ENCODE results near the gene INSC.

INSC gene

DNA sequence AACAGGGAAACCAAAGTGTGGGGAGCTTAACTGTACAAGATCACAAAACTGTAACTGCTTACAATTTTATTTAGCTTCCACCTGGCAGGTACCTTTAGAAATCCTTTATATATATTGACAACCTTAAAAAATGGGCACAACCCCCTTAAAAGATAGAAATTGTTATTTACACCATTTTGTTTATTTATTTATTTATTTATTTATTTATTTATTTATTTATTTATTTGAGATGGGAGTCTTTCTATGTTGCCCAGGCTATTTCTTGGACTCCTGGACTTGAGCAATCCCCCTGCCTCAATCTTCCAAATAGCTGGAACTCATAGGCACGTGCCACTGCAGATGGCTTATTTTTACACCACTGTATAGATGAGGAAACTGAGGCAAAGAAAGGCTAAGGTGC is 74.5 kb downstream of the INSC start:
- no peak for DNase-seq (ENCODE audit: low read depth in 2 of 2)

DNA sequence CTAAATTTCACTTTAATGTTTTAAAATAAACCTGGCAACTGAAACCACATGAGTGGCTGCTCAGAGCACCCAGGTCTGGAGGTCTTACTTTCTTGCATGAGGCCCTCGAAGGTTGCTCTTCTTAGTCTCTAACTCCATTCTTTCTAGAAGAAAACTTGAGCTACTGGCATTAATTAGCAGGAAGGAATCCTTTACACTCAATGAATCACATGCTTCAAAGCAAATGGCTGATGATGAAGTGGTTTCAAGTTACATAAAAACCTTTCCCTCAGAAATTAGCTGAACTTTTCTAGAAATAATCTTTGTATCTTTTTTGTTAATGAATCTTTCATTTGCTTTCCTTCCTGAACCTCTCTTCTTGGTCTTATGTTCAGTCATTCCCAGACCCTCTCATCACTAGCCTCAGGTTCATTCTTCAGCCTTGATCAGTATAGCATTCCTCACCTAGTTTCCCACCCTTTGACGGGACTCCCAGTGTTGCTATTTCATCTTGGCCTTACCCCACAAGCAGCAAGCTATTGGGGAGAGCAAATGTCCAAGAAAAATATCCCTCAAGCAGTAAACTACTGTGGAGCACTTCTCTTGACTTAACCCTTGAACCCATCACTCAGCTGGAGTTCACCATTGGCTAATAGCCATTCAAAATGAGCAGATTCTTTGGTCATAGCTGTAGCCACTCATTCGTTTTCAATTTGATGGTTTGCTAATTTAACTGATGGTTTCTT is 75.1 kb downstream of the INSC start:
- no peak for DNase-seq (ENCODE audit: low read depth in 2 of 2)

DNA sequence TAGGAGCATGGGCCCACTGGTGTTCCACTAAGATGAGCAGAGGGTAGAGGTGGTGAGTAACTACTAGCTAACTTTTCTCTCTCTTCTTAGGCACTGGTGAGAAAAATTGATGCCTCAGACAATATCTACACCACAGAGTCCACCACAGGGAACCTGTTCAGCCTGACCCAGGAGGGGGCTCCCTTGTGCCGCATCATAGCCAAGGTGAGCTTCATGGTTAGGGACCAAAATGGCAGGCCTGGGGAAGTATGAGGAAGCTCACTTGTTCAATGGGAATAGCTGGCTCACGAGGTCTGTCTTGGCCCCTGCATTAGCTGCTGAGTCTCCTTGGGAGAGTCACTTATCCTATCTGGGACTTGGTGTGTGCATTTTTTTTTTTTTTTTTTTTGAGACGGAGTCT is 75.9 kb downstream of the INSC start:
- no peak for DNase-seq (ENCODE audit: low read depth in 2 of 2)

DNA sequence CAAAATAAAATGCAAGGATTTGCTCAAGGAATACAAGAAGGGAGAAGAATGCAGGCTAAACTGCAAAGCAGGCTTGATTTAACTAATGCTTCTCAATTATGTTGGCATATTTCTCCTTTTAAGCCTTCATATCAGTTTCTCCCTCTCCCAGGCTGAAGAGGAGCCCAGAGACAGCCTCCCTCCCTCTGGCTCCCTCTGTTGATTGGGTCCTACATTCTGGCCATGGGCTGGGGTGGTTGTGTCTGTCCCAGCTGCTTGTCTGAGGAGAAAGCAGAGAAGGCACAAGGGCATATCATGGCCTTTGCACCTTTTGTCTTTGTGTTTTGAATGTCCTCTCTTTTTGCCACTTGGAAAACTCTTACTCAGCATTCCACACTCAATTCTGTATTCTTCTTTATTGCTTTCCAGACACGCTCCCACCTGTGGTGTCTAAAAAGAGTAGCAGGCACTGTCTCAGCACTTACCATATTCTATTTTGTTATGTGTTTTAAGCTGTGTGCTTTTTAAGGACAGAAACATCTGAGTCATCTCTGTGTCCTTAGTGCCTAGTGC is 77.4 kb downstream of the INSC start:
- DNase-seq (ENCODE audit: low read depth in 2 of 2), result no peak

DNA sequence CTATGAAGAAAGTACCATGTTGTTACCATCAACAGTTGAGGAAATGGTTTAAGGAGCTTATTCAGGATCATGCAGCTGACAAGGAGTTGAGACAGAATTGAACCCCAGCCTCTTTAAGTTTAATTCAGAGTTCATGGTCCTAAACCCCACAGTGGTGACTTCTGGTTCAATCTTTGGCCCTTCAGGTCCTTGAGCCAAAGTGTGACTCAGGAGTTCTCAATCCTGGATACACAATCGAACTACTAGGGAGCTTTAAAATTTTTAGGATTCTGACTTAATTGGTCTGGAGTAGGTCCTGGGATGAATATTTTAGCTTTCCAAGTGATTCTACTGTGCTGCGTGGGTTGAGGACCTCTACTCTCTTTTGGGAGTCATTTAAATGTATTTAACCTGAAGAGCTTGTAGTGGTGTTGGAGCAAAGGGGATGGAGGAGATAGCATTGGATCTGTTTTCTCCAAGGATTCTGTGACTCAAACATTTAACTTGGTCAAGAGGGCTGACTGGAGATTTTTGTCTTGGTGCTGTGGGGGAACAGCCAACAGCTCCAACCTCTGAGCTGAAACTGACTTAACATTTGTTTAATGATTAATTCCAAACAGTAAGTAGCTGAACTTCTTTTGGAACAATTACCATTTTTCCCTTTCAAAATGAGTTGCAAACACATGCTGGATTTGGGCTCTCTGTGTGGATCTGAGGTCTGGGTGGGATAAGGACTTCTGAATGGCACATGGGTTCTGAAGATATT is 80.1 kb downstream of the INSC start:
- DNase-seq (ENCODE audit: low read depth in 2 of 2), result no peak

DNA sequence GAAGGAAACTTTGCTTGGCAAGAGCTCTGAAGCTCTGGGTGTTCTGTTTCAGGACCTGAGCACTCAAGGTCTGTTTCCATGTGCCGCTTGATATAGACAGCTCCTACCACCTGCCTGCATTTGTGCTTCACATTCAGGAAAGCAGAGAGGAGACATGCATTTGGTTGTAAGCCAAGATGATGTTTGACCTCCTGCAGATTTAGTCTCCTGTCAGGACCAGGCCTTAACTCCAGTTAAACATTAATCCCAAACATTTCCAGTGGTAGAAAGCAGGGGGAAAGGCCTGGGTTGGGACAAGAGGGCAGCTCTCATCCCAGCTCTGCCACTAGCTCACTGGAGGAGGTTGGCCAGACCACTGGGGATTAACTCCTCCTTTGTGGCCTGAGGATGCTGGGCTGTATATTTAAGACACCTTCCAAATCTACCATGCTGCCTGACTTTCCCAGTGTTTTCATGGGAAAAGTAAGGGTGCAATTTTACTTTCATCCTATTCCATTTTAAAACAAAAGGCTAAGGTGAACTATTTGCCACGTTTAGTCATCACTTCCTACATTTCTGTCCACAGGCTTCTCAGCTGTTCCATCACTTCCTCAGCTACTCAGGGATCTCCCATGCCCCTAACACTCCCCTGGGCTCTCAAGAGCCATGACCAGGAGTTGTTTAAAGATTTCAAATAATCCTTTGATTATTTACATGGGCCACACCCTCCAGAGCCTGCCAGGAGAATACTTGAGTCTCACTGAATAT is 80.9 kb downstream of the INSC start:
- DNase-seq (ENCODE audit: low read depth in 2 of 2), result no peak

DNA sequence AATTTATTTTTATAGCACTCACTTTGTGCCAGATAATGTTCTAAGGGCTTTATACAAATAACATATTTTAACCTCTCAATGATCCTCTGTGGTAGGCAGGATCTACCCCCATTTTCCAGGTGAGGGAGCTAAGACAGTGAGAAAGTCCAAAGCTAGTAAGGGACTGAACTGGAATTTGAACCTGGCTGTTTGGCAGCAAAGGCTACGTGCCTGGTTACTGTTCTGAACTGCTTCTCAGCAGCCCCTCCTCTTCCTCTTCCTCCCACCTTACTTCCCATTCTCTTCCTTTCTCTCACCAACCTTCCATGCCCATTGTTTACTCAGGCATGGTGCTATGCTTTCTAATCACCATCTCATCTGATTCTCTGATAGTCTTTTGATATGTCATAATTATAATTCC is 82.0 kb downstream of the INSC start:
- DNase-seq (ENCODE audit: low read depth in 2 of 2), result no peak

DNA sequence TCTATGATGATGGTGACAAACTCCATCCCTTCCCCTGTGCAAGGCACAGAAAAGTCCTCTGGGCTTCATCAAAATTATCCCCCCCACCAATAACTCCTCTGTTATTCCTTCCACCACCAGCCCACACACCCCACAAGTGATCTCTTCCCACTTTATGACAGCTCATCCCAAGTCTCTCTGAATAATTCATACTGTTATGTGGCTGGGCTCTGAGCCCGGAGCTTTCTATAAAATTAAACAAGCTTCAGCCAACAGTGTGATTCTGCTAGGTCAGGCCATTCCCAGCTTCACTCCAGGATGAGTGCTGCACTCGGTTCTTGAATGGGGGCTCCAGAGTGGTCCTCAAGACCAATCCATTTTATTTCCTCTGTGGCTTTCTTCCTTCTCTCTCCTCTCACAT is 83.0 kb downstream of the INSC start:
- DNase-seq (ENCODE audit: low read depth in 2 of 2), result no peak

DNA sequence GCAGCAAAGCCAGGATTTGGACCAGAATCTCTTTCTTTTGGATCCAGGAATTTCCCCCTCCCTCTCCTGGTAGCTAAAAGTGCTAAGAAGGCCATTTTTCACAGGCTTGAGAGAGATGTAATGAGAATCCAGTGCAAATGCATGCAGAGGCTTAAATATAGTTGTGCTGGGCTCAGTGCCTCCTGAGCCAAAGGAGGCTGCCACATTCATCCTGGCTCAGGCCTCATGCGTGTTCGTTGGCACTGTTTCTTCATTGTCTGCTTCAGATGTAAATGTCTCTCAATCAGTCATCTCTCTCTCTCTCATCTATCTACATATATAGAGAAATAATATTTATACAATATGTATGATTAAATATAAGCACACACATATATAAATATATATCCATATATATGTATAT is 83.6 kb downstream of the INSC start:
- no peak for DNase-seq (ENCODE audit: low read depth in 2 of 2)

DNA sequence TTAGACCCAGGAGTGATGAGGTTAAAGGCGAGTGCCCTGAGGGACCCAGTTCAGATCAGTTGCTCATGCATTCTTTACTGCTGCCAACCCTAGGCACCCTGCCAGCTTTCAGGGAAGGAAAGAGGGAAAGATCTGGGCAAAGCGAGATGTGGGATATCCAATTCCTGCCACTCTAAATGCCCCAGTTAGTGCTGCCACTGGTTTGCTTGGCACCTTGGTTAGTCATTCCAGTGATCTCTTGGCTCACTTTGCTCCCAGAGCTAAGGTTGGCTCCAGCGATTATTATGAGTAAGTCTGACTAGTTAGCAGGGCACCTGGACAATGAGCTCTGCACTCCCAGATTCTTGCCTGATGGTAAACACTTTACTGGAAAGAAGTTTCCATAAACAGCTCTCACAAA is 85.0 kb downstream of the INSC start:
- DNase-seq (ENCODE audit: low read depth in 2 of 2), result no peak

DNA sequence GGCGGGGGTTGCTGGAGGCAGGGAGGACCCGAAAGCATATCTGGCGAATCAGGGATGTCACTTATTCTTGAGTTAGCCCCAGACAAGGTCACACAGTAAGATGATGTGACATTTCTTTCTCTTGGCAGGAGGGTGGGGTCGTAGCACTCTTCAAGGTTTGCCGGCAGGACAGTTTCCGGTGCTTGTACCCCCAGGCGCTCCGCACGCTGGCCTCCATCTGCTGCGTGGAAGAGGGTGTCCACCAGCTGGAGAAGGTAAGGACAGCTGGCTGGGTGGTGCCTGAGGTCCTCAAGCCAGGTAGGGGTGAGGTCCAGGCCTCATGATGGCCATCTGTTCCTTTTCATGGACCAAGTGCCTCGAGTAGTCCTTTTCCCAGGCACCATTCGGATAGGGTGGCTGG is 86.0 kb downstream of the INSC start:
- no peak for DNase-seq (ENCODE audit: low read depth in 2 of 2)

DNA sequence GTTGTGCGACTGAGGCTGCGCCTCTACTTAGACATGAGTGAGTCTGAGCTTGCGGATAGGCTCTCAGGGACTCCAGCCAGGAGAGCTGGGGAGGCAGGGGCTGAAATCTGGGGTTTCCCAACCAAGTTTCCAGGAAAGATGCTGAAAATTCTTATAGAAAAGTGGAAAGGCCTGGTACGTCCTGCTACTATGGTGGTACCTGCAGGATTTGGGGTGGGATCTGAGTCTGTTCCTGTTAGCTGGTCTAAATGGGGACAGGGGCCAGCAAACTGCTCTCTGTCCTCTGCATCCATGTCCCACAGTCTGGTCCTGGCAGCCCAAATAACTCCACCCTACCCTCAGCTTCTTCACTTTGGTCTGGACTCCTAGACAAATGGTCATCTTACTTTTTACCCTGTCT is 86.9 kb downstream of the INSC start:
- no peak for DNase-seq (ENCODE audit: low read depth in 2 of 2)

DNA sequence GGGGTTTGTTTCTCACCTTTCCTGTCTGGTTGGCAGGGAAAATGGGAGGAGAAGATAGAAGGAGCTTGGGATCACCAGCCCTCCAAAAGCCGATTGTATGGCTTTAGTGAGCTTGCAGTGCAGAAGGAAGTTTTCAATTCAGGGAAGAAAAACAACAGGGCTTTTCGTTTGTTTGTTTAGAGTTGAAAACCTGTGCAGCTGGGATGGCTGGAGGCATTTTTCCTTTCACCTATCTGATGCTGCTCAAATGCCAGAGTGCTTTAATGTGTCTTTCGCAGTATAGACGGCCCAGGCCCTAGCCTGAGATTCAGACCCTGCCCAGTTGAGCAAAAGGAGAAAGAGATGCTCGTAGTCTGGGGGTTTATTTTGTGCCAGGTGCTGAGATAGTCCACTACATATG is 87.9 kb downstream of the INSC start:
- DNase-seq (ENCODE audit: low read depth in 2 of 2), result no peak

DNA sequence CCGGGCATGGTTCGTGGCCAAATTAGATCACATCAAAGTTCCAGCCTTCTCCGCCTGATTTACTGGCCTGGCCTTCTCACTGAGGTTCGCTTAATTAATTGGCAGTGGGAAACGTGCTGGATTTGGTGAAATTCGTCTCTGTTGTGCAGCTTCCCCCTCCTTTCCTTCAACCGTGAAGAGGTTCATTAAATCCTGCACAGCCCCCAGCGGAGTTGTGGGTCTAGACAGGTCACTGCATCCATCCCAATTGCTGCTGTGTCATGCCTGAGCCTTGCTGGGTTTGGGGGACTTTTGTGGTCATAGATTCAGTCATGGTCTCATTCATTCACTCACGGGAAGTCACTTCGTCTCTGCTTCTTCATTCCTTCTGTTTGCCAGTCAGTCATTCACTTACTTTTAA is 90.0 kb downstream of the INSC start:
- DNase-seq (ENCODE audit: low read depth in 2 of 2), result no peak

DNA sequence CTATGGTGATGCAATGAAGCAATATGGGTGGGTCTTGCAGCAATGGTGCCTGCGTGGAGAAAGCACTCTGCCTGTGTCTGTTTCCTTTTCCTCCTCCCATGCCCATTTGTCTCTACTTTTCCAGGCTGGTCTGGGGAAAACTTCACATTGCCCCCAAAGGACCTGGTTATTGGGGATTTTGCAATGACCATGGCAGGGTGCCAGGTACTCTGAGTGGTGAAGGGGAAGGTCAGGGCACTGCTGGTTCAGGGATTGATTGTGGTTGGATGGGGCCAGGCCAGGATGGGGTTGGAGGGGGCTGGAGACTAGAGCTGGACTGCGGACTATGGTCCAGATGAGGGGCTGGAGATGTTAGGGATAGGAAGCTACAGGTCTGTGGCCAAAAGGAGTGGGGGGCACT is 92.1 kb downstream of the INSC start:
- no peak for DNase-seq (ENCODE audit: low read depth in 2 of 2)

DNA sequence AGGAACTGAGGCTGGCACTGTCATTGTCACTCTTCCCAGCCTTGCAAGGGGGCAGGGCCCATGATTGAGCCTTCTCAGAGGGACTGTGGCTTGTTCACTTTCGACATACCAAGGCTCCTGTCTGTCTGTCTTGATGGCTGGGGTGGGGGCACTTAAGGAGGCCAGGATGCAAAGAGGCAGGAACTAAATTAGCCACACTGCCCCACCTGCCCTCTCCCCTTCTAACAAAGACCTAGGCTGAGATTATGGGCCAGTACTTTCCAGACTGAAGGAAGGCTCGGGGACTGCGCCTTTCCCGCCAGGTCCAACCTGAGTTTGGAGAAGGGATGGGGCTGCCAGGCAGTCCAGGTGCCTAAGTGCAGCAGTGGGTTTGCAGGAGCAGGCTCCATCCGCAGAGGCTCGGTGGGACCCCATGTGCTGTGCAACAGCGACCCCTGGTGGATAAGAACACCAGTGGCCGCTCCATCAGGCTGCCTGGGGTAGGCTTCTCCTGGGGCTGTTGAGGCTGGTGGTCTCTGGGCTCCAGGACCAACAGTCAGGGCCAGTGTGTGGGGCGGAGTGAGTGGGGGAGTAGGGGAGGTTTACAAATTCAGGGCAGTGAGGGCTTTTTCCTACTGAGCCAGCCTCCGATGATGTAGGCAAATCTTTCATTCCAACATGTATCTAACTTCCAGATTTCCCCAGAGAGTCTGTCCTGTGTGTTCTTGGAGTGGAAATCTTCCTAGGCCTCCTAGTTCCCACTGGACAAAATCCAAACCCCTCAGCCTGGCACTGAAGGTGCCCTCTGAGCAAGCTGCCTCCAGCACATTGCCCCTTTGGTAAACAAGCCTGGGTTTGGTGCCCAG is 93.9 kb downstream of the INSC start:
- peak; percentile 64 to 73 for DNase-seq (ENCODE audit: low read depth in 2 of 2)

DNA sequence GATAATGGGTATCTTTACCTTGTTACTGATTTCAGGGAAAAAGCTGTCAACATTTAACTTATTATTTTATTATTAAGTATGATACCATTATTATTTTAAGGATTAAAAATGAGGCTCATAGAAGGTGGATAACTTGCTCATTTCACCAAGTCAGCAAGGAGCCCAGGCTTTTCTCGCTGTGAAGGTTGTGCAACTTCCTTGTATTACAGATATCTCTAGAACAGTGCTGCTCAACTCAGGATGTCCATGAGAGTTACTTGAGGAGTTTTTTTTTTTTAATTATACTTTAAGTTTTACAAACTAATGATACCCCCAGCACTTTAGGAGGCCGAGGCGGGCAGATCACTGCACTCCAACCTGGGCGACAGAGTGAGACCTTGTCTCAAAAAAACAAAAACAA is 98.2 kb downstream of the INSC start:
- DNase-seq (ENCODE audit: low read depth in 2 of 2), result no peak

DNA sequence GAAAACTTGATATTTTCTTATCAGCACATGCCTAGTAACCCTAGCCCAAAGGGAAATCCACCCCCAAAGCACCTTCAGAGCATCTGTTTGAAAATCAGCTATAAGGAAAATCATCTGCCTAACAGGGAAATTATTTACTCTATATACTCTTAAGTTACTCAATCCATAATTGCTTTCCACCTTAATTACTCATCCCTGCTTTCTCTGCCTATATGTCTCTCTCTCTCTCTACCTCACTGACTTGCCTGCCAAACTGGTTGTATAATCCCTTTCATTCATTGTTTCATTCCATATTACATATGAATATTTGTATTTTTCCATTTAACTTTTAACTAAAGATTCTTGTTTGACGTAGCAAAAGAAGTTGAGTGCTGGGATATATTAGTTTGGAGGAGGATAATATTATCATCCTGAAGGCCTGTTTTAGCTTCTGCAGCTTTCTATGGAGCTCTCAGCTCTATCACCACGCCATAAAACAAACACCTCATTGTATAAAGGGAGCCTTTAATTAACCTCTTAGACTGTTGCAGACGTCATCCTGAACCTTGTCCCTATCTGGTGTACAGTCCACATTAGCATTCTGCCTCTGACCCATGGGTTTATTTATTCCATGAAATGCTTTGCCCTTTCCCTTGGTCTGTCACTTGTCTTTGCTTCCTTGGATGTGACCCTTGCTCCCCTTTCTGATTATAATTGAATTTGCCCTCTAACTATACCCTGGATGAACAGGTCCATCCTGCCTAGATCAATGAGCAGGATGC is 98.9 kb downstream of the INSC start:
- no peak for DNase-seq (ENCODE audit: low read depth in 2 of 2)

DNA sequence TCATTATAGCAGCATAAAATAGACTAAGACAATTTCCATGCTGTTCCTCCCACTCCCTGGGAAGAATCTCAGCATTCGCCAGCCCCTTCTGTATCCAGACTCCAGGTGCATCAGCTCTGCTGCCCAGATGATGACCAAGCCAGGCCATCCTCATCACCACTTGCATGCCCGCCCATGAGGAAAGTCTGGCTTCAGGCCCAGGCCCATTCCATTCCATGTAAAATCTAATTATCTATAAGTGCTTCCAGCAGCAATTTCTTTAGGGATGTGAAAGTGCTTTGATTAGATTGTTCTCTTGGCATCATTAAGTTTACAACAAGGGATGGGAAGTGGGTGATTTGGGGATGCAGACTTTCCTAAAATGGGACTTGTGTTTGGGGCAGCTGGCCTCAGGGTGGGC is 100.3 kb downstream of the INSC start:
- no peak for DNase-seq (ENCODE audit: low read depth in 2 of 2)

DNA sequence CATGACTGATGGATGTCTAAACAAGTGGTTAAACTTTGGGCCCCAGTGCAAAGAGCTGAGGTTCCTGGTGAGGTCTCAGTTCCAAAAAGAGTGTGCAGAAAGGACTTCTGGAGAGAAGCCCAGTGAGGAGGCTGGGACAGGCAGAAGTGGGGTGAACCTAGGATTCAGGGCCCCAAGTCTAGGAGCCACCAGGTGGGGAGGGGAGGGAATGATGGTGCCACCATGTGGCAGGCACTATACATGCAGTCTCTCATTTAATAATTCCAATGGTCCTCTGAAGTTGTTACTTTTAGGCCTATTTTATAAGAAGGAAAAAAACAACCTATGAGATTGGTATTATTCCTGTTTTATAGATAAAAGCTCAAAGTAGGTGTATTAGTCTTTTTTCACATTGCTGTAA is 102.0 kb downstream of the INSC start:
- DNase-seq (ENCODE audit: low read depth in 2 of 2), result no peak

DNA sequence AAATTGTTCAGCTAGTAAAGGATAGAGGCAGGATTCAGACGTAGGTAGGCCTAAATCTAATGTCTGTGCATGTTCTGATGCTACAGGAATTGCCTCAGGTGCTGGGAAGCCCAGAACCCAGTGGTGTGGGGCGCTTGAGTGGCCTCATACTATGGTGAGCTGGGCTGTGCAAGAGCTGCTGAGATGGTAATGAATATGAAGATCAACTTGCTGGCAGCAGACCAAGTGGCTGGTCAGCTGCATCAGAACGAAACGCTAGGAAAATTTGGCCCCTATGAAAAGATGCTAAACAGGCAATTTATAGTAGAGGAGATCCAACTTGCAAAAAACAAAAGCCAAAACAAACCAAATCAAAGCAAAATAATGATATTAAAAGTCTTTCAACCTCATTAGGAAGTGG is 102.7 kb downstream of the INSC start:
- DNase-seq (ENCODE audit: low read depth in 2 of 2), result no peak

Data from stimulated activated CD4-positive, alpha-beta T cell treated with anti-CD3 and anti-CD28 coated beads, Interleukin-4, amount 100 ng/mL, for 48 hours (primary cell).